Stimulated activated CD4-positive, alpha-beta T cell treated with anti-CD3 and anti-CD28 coated beads, Interleukin-4, amount 100 ng/mL, for 4 hours (primary cell): ENCODE results near the gene NHP2.
A peak's percentile ranks its signal among the peaks of the same experiment; 100 is the strongest.

Source experiments
- DNase-seq, 2 experiments: peaks; one replicate each; pipeline ENCODE4 v3.0.0-alpha.2; 2020

NHP2 gene

GRCh38 chr5:178113141-178113787 lies 40.4 kb downstream of the NHP2 start, which contains the start of gene N4BP3:
Gene N4BP3, plus strand, starts transcription at chr5:178113532. Its CDS starts 6,052 bp downstream, at chr5:178119584.
- DNase-seq, result peak; percentile 86

DNA sequence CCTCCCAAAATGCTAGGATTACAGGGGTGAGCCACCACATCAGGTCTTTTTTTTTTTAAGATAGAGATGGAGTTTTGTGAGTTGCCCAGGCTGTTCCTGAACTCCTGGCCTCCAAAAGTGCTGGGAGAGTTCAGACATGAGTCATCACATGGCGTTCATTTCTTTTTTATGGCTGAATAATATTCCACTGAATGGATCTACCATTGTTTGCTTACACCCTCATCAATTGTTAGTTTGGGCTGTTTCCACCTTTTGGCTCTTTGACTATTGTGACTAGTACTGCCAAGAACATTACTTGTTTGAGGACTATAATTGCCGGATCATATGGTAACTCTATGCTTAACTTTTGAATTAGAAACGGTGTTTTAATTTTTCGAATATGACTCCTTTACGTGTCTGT lies 41.1 kb downstream of the NHP2 start:
- DNase-seq, result no peak

DNA sequence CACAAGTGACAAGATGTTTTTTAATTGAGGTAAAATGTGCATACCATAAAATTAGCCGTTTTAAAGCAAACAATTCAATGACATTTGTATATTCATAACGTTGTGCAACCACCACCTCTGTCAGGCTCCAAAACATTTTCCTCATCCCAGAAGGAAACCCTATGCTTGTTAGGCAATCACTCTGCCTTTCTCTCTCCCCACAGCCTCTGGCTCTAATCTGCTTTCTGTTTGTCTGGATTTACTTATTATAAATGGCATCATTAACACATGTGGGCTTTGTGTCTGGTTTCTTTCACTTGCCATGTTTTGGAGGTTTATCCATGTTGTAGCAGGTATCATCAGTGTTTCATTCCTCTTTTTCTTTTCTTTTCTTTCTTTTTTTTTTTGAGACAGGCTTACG lies 41.8 kb downstream of the NHP2 start:
- DNase-seq, result no peak

DNA sequence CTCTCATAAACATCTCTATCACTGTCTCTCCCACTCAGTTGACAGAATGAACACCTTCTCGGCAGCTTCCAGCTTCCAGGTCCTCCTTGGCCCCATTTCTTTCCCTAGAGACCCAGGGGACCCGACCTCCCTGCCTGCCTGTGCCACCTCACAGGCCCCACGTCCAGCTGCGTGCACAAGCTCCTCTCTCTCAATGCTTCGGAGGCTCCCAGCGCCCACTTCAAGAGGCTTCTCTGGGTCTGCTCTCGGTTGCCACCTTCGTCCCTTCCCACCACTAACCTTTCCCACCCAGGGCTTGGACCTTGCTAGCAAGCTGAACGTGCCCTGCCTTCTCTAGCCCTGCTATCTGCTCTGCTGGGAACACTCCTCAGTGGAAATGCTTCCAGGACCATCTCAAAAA lies 43.2 kb downstream of the NHP2 start:
- no peak for DNase-seq

- DNase-seq, result no peak
Measured at GRCh38 chr5:178108966-178109365, 44.7 kb downstream of the NHP2 start.

- DNase-seq, result no peak
Measured at GRCh38 chr5:178108446-178108845, 45.2 kb downstream of the NHP2 start.

DNA sequence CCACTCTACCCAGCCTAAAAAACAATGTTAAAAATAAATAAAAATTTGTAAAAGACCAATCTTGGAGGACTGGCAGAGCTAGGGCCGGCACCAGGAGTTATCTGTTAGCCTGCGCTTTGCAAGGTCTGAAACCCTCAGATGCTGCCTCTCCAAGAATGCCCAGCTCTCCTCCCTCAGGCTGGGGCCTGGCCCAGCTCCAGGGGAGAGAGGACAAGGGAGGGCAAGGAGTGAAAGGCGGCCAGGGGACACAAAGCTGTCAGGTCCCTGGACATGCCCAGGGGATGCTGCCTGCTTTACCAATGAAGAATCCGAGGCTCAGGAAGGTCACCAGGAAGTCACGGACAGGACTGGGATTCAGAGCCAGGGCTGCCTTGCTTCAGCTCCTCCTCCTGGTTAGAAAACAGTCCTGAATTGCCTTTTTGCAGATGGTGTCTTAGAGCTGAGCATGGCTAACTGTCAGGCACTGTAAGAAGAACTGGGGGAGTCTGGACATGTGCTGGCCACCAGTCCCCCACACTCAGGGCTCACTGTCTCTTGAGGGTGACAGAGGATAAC lies 45.9 kb downstream of the NHP2 start:
- DNase-seq, result no peak

DNA sequence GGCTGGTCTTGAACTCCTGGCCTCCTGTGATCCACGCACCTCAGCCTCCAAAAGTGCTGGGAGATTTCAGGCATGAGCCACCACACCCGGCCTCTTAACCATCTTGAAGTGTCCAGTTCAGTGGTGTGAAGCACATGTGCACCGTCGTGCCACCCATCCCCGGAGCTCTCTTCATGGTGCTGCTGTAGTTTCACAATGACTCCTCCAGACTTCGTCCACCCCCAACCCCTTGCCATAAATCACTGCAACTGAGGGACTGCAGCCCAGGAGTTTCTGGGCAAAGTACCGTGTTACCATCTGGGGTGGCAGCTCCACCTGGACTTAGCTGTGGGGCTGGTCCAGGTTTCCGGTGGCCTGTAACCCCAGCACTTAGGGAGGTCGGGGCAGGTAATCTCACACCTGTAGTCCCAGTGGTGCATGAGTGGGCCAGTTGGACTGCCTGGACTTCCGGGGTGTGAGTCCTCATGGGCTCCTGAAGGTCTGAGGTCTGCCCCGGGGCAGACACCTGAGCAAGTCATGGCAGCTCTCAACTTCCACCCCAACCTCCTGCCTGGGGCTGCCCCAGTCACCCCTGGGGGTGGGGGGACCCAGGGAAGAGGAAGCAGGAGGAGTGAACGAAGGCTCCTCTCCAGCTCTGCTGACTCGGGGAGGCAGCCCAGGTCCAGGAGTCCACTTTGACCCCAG lies 47.0 kb downstream of the NHP2 start:
- no peak for DNase-seq

DNA sequence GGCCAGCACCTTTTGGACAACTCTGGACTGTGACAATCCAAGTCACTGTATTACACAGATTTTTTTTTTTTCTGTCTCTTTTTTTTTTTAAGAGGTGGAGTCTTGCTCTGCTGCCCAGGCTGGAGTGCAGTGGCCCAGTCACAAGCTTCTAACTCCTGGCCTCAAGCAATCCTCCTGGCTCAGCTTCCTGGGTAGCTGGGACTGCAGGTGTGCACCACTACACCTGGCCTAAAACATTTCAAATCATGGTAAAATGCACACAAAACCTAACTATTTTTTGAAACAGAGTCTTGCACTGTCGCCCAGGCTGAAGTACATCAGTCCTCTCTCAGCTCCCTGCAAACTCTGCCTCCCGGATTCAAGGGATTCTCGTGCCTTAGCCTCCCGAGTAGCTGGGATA lies 47.6 kb downstream of the NHP2 start:
- DNase-seq, result no peak

DNA sequence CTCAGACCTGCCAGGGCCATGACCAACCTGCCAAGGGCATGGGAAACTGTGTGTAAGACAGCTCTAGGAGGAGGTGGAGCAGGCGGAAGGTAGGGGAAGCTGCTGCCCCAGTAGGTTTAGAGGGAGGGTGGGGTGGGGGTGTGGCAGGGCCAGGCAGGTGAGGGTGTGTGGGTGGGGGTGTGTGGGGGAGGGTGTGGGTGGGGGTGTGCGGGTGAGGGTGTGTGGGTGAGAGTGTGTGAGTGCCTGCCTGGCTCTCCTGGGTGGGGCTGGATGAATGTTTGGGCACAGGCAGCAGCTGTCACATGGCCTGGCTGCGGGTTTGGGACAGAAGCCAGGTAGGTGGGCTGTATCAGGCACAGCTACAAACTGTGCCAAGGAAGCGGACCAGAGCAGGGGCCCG lies 49.2 kb downstream of the NHP2 start:
- no peak for DNase-seq

DNA sequence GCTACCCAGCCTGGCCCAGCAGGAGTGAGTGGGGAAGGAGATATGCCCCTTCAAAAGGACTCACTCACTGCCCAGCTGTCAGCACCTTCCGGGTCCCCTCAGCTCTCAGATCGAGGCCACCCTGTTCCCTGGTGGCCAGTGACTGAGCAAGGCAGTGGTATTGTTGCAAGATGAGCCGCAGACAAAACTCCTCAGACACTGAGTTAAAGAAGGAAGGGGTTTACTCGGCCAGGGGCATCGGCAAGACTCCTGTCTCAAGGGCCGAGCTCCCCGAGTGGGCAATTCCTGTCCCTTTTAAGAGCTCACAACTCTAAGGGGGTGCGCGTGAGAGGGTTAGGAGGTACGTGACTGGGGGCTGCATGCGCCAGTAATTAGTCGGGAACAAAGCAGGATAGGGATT lies 50.1 kb downstream of the NHP2 start:
- DNase-seq, result no peak
